Measurements from ENCODE around the gene ZNF17.

DNA sequence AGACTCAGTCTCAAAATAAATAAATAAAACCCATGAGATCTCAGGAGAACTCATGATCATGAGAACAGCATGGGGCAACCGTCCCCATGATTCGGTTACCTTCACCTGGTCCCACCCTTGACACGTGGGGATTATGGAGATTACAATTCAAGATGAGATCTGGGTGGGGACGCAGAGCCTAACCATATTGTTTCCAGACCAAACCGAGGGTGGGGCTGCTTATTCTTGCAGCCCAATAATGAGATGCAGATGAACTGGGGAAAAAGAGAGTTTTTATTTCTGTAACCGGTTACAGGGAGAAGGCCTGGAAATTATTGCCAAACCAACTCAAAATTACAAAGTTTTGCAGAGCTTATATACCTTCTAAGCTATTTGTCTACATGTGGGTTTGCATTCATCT lies 34.8 kb upstream of the ZNF17 start:
- TF ChIP-seq POLR2A (IDR thresholded peaks at IDR 0.05; ENCODE audit: low read depth, low read length) (no peak), TAF1 (IDR thresholded peaks at IDR 0.05; ENCODE audit: low read depth, low read length) (no peak), POLR2AphosphoS5 (IDR thresholded peaks at IDR 0.05; ENCODE audit: low read depth, low read length) (no peak), PAX5 (IDR thresholded peaks at IDR 0.05; ENCODE audit: insufficient read depth, low read length, severe bottlenecking) (no peak), POU2F2 (IDR thresholded peaks at IDR 0.05; ENCODE audit: low read depth, low read length) (no peak), SPI1 (IDR thresholded peaks at IDR 0.05; ENCODE audit: low read depth, low read length) (no peak)

Measured in GM12891 (cell line).